ENCODE results near the gene NCAPD3.
"Not testable (repeated sequence)": the region's sequence is repeated elsewhere in the genome, so short reads cannot be mapped to it uniquely, and the experiment has no call there.

NCAPD3 gene

GRCh38 chr11:134118006-134118405, 105.8 kb downstream of the NCAPD3 start:
- ChIA-PET CTCF (no interaction called here), POLR2A (no interaction called here)
- no peak for DNase-seq
- Histone ChIP-seq H3K9me3 (ENCODE audit: control extremely low read depth in 1 of 5, control insufficient read depth in 4 of 5, insufficient read depth in 2 of 5, low read depth in 1 of 5, low read length in 4 of 5) (no peaks in the 10 kb centered on the region), H3K36me3 (ENCODE audit: control insufficient read depth in 4 of 4, insufficient read depth in 4 of 4, low read length in 3 of 4) (no peaks in the 10 kb centered on the region), H3K4me1 (ENCODE audit: control extremely low read depth in 1 of 4, control insufficient read depth in 4 of 4, insufficient read depth in 4 of 4, low read length in 3 of 4) (peaks cover 0 to 9% (median 4%) of the 10 kb centered on the region in 4 experiments), H3K27me3 (replicated peaks in 2 of 5; ENCODE audit: control insufficient read depth in 4 of 5, insufficient read depth in 5 of 5, low read length in 4 of 5) (no peaks in the 10 kb centered on the region), H3K27ac (ENCODE audit: insufficient read depth in 1 of 2, low read depth in 1 of 2, low read length in 2 of 2, poor library complexity in 1 of 2, severe bottlenecking in 2 of 2) (no peak overlapping the region), H3K4me3 (ENCODE audit: control insufficient read depth in 1 of 7, extremely low read depth in 1 of 7, insufficient read depth in 4 of 7, low read depth in 2 of 7, low read length in 6 of 7) (no peak overlapping the region)

- H3K36me3 ChIP-seq (ENCODE audit: control insufficient read depth in 4 of 4, insufficient read depth in 4 of 4, low read length in 3 of 4) = peaks cover 0 to 3% (median 0%) of the 10 kb centered on the region in 4 experiments
- no peak overlapping the region for H3K4me3 ChIP-seq (ENCODE audit: control insufficient read depth in 1 of 7, extremely low read depth in 1 of 7, insufficient read depth in 4 of 7, low read depth in 2 of 7, low read length in 6 of 7)
- CTCF ChIA-PET = no interaction called here
- POLR2A ChIA-PET = interaction anchor here (0.6 kb wide), 1 partner anchor 84 kb away, joined by 6 read pairs; no protein-coding TSS in a partner anchor
- no peak overlapping the region for H3K27ac ChIP-seq (ENCODE audit: insufficient read depth in 1 of 2, low read depth in 1 of 2, low read length in 2 of 2, poor library complexity in 1 of 2, severe bottlenecking in 2 of 2)
- no CpG with 5 or more reads among the region's 1 CpG for WGBS (ENCODE audit: insufficient coverage)
- no peak for DNase-seq
- H3K27me3 ChIP-seq (replicated peaks in 2 of 5; ENCODE audit: control insufficient read depth in 4 of 5, insufficient read depth in 5 of 5, low read length in 4 of 5) = no peaks in the 10 kb centered on the region
- peaks cover 0 to 7% (median 3%) of the 10 kb centered on the region in 4 experiments for H3K4me1 ChIP-seq (ENCODE audit: control extremely low read depth in 1 of 4, control insufficient read depth in 4 of 4, insufficient read depth in 4 of 4, low read length in 3 of 4)
- no peaks in the 10 kb centered on the region for H3K9me3 ChIP-seq (ENCODE audit: control extremely low read depth in 1 of 5, control insufficient read depth in 4 of 5, insufficient read depth in 2 of 5, low read depth in 1 of 5, low read length in 4 of 5)
Measured at GRCh38 chr11:134116210-134116609, 107.6 kb downstream of the NCAPD3 start.

- H3K27ac ChIP-seq (ENCODE audit: insufficient read depth in 1 of 2, low read depth in 1 of 2, low read length in 2 of 2, poor library complexity in 1 of 2, severe bottlenecking in 2 of 2); H3K4me1 ChIP-seq (ENCODE audit: control extremely low read depth in 1 of 4, control insufficient read depth in 4 of 4, insufficient read depth in 4 of 4, low read length in 3 of 4); DNase-seq: not testable (repeated sequence)
Measured at GRCh38 chr11:134113787-134114186, 110.0 kb downstream of the NCAPD3 start.

GRCh38 chr11:134110252-134110815, 113.4 kb downstream of the NCAPD3 start:
- POLR2A ChIA-PET = no interaction called here
- DNase-seq = no peak
- H3K4me3 ChIP-seq (ENCODE audit: control insufficient read depth in 1 of 7, extremely low read depth in 1 of 7, insufficient read depth in 4 of 7, low read depth in 2 of 7, low read length in 6 of 7) = no peak overlapping the region
- H3K27ac ChIP-seq (ENCODE audit: insufficient read depth in 1 of 2, low read depth in 1 of 2, low read length in 2 of 2, poor library complexity in 1 of 2, severe bottlenecking in 2 of 2) = no peak overlapping the region
- WGBS (ENCODE audit: insufficient coverage) = 90% methylated on average over 2 of the region's 5 CpGs
- H3K27me3 ChIP-seq (replicated peaks in 2 of 5; ENCODE audit: control insufficient read depth in 4 of 5, insufficient read depth in 5 of 5, low read length in 4 of 5) = no peaks in the 10 kb centered on the region
- peaks cover 0 to 3% (median 2%) of the 10 kb centered on the region in 5 experiments for H3K9me3 ChIP-seq (ENCODE audit: control extremely low read depth in 1 of 5, control insufficient read depth in 4 of 5, insufficient read depth in 2 of 5, low read depth in 1 of 5, low read length in 4 of 5)
- no peaks in the 10 kb centered on the region for H3K4me1 ChIP-seq (ENCODE audit: control extremely low read depth in 1 of 4, control insufficient read depth in 4 of 4, insufficient read depth in 4 of 4, low read length in 3 of 4)
- peaks cover 0 to 3% (median 0%) of the 10 kb centered on the region in 4 experiments for H3K36me3 ChIP-seq (ENCODE audit: control insufficient read depth in 4 of 4, insufficient read depth in 4 of 4, low read length in 3 of 4)
- CTCF ChIA-PET = no interaction called here

More at GRCh38 chr11:134113787-134114186, 110.0 kb downstream of the NCAPD3 start:
- H3K4me3 ChIP-seq (ENCODE audit: control insufficient read depth in 1 of 7, extremely low read depth in 1 of 7, insufficient read depth in 4 of 7, low read depth in 2 of 7, low read length in 6 of 7); CTCF ChIA-PET; H3K9me3 ChIP-seq (ENCODE audit: control extremely low read depth in 1 of 5, control insufficient read depth in 4 of 5, insufficient read depth in 2 of 5, low read depth in 1 of 5, low read length in 4 of 5); H3K27me3 ChIP-seq (replicated peaks in 2 of 5; ENCODE audit: control insufficient read depth in 4 of 5, insufficient read depth in 5 of 5, low read length in 4 of 5); POLR2A ChIA-PET; H3K36me3 ChIP-seq (ENCODE audit: control insufficient read depth in 4 of 4, insufficient read depth in 4 of 4, low read length in 3 of 4): not testable (repeated sequence)
- WGBS (ENCODE audit: insufficient coverage) = no CpG with 5 or more reads among the region's 1 CpG

Data from common myeloid progenitor, CD34-positive (primary cell).